Measurements from ENCODE around the gene PTCSC3.

Gene PTCSC3

DNA sequence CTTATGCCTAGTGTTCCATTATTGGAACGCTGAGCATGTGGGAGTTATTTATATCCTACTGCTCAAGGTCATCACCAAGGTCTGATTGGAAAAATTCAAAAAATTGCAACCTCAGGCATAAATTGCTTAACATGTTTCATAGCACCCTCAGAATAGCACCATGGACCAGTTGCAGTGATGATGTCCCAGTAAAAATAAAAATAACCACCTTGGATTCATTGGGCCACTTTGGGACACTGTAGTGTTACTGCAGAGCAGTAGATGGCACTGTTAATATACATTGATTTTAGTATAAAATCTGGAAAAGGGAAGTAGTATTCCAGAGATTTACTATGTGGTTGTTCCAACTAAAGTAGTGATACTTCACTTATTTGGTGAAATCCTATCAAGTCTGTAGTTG, 31.0 kb upstream of the PTCSC3 start:
- Histone ChIP-seq H3K27me3 (ENCODE audit: low read depth) (peaks cover 17% of the 10 kb centered on the region), H3K4me3 (no peak overlapping the region), H3K4me1 (no peaks in the 10 kb centered on the region), H3K9me3 (no peaks in the 10 kb centered on the region), H3K36me3 (replicated peaks) (no peaks in the 10 kb centered on the region)
- in situ Hi-C loops (cut with MboI; ENCODE audit: low sequenced_read_pairs): no loop called here
- DNase-seq (ENCODE audit: low spot score in 2 of 2): peak in 1 of 2 experiments; percentile 54

DNA sequence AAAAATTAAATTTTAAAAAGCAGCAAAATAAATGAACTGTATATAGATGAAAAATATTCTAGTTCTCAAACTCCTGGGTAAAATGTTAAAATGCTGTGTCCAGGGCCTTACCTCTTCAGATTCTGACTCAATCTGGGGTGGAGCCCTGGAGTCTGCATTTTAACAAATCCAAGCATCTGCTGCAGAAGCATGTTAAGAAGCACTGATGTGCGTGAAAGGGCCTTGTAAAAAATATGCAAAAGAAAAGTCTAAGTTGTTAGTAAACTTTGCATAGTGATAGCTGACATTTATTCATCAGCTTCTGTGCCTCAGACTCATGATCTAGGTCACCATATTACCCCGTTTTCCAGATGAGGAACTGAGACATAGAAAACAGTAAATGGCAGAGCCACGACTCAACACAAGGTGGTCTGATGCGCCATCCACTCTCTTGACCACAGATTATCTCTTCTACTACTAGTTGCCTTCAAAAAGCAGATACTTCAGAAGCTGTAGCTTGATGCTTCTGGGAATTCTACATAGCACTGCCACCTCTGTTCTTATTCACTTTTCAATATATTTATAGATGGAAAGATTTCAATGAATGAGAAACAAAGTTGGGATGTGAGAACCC, 28.0 kb upstream of the PTCSC3 start:
- H3K36me3 ChIP-seq (replicated peaks): no peaks in the 10 kb centered on the region
- peaks cover 28% of the 10 kb centered on the region for H3K27me3 ChIP-seq (ENCODE audit: low read depth)
- no peaks in the 10 kb centered on the region for H3K9me3 ChIP-seq
- in situ Hi-C loops (cut with MboI; ENCODE audit: low sequenced_read_pairs): no loop called here
- DNase-seq (ENCODE audit: low spot score in 2 of 2): no peak
- no peak overlapping the region for H3K4me3 ChIP-seq
- H3K4me1 ChIP-seq: no peaks in the 10 kb centered on the region

DNA sequence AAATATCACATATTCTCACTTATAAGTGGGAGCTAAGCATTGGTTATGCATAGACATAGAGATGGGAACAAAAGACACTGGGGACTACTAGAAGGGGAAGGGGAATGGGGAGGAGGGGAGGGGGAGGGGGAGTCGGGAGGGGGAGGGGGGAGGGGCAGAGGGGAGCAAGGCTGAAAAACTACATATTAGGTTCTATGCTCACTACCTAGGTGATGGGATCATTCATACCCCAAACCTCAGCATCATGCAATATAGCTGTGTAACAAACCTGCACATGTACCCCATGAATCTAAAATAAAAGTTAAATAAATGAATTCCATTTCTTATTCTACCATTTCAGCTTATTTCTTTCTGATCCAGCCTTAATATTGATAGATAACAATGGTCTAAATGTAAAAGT, 21.9 kb upstream of the PTCSC3 start:
- in situ Hi-C loops (cut with MboI; ENCODE audit: low sequenced_read_pairs): no loop called here

DNA sequence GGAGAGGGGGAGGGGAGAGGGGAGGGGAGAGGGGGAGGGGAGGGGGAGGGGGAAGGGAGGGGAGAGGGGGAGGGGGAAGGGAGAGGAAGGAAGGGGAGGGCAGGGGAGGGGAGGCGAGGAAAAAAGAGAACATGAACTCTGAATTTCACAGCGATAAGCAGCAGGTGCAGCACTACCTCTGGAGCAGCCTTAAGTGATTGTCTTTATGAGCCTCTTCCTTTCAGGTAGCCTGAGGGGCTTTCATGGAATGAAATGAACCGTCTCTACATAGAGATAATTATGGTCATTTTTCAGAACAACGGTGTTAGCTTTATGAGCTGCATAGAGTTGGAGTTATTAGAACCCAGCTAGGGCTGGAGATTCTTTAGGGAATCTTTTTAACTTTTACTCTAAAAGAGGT, 18.1 kb upstream of the PTCSC3 start:
- in situ Hi-C loops (cut with MboI; ENCODE audit: low sequenced_read_pairs): no loop called here
- Histone ChIP-seq H3K4me1 (peaks cover 5% of the 10 kb centered on the region), H3K4me3 (no peak overlapping the region), H3K27me3 (ENCODE audit: low read depth) (peaks cover 37% of the 10 kb centered on the region), H3K36me3 (replicated peaks) (no peaks in the 10 kb centered on the region), H3K9me3 (no peaks in the 10 kb centered on the region)
- DNase-seq (ENCODE audit: low spot score in 2 of 2): no peak

More for the DNA sequence above, 21.9 kb upstream of the PTCSC3 start:
- H3K9me3 ChIP-seq: no peaks in the 10 kb centered on the region
- peaks cover 30% of the 10 kb centered on the region for H3K27me3 ChIP-seq (ENCODE audit: low read depth)
- no peaks in the 10 kb centered on the region for H3K4me1 ChIP-seq
- H3K4me3 ChIP-seq: no peak overlapping the region
- no peaks in the 10 kb centered on the region for H3K36me3 ChIP-seq (replicated peaks)
- no peak for DNase-seq (ENCODE audit: low spot score in 2 of 2)

DNA sequence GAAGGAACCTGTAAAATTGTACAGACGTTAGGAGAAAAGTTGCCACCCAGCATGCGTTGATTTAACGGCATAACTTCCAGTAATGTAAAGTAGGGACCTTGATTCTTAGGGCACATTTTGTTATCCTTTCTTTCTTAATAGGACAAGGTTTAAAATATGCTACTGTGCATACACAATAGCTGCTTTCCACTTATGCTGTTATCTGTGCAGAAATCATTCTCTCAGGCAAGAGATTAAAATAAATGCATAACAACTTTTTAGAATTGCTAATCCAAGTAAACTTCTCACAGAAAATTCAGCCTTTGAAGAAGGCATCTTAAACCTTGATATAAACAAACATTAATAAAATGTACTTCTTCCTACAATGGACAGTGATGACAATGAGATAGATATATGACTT, 16.0 kb upstream of the PTCSC3 start:
- H3K27me3 ChIP-seq (ENCODE audit: low read depth): peaks cover 29% of the 10 kb centered on the region
- peak in 1 of 2 experiments; percentile 78 for DNase-seq (ENCODE audit: low spot score in 2 of 2)
- in situ Hi-C loops (cut with MboI; ENCODE audit: low sequenced_read_pairs): no loop called here
- no peaks in the 10 kb centered on the region for H3K36me3 ChIP-seq (replicated peaks)
- peaks cover 5% of the 10 kb centered on the region for H3K4me1 ChIP-seq
- H3K4me3 ChIP-seq: no peak overlapping the region
- no peaks in the 10 kb centered on the region for H3K9me3 ChIP-seq

DNA sequence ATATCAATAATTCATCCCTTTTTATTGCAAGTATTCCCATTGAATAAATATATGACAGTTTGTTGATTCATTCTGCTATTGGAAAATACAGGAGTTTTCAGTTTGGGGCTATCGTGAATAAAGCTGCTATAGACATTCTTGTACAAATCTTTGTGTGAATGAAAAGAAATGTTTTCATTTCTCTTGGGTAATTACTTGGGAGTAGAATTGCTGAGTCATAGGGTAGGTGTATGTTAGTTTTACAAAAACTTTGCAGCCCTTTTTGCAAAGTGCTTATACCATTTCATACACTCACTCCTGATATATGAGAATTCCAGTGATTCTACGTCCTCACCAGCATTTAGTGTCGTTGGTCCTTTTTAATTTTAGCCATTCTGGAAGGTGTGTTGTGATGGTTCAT, 6.9 kb upstream of the PTCSC3 start:
- in situ Hi-C loops (cut with MboI; ENCODE audit: low sequenced_read_pairs): no loop called here
- no peak overlapping the region for H3K4me3 ChIP-seq
- no peaks in the 10 kb centered on the region for H3K4me1 ChIP-seq
- H3K36me3 ChIP-seq (replicated peaks): no peaks in the 10 kb centered on the region
- DNase-seq (ENCODE audit: low spot score in 2 of 2): no peak
- no peaks in the 10 kb centered on the region for H3K9me3 ChIP-seq
- no peaks in the 10 kb centered on the region for H3K27me3 ChIP-seq (ENCODE audit: low read depth)

DNA sequence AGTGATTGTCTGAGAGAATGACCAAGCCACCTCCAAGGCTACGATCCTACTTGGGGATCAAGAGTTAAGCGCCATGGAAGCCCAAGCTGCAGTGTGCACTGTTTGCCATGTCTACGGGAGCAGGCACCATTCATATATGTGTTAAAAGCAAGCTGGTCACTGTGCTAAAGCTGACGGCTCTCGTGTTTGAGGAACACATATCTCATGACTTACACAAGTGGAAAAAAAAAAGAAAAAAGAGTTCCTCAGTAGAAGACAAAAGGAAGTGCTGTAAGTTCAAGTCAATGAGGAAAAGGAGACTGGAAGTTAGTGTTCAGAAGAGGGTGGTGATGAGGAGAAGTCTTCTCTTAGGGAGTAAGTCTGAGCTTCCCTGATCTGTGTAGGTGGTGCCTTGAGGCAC, 4.9 kb upstream of the PTCSC3 start:
- in situ Hi-C loops (cut with MboI; ENCODE audit: low sequenced_read_pairs): no loop called here
- DNase-seq (ENCODE audit: low spot score in 2 of 2): no peak
- no peaks in the 10 kb centered on the region for H3K27me3 ChIP-seq (ENCODE audit: low read depth)
- no peaks in the 10 kb centered on the region for H3K9me3 ChIP-seq
- H3K4me3 ChIP-seq: no peak overlapping the region
- H3K4me1 ChIP-seq: no peaks in the 10 kb centered on the region
- H3K36me3 ChIP-seq (replicated peaks): no peaks in the 10 kb centered on the region

DNA sequence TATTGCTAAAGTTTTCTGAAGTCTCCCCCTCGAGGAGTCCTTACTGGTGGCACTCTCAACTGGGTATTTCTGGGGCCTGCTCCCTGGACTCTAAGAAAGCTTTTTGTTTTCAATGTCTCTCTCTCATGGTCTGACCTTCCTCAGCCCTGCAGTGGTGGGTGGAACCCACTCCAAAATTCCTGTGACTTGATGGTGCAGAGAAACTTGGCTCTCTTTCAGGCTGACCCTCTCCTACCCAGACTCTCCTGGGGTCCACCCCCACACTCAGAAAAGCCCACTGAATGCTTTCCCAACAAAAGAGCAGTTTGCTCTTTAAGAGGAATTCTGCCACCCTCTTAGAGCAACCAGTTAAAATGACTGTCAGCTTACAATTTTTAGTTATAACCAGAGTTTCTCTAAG, 967 bp upstream of the PTCSC3 start:
- Histone ChIP-seq H3K36me3 (replicated peaks) (no peaks in the 10 kb centered on the region), H3K9me3 (no peaks in the 10 kb centered on the region), H3K4me1 (no peaks in the 10 kb centered on the region), H3K27me3 (ENCODE audit: low read depth) (0 out of 2 replicates have a peak, but pooled peaks cover 3% of the 10 kb centered on the region), H3K4me3 (no peak overlapping the region)
- in situ Hi-C loops (cut with MboI; ENCODE audit: low sequenced_read_pairs): no loop called here
- DNase-seq (ENCODE audit: low spot score in 2 of 2): no peak

DNA sequence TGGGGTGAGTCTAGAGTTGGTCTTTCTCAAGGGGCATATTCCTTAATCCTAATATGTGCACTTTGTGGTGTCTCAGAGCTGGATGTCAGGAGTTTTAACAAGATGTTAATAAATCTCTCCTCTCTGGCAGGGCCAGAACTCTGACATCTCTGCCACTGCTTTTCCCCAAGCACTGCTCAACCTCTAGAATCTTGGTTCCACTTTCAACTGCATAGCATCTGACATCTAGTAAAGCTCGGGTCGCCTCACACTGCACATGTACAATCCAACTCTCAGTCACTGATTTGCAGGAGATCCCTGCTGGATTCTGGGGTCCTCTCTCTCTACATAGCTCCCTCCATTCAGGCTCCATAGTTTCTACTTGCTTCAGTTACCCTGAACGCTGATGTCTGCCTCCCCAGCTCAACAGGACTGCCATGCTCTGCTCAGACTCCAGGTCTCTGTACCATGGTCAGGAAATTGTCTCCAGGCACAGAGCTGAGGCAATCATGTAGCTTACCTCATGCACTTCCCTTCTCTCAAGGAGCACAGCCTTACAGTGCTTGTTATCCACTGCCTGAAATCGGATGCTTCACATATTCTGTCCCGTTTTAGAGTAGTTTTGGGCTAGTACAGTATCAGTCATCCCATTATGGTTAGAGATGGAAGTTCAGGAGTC, 1.6 kb downstream of the PTCSC3 start:
- Histone ChIP-seq H3K9me3 (no peaks in the 10 kb centered on the region), H3K4me3 (no peak overlapping the region), H3K36me3 (replicated peaks) (no peaks in the 10 kb centered on the region), H3K4me1 (peaks cover 9% of the 10 kb centered on the region), H3K27me3 (ENCODE audit: low read depth) (0 out of 2 replicates have a peak, but pooled peaks cover 3% of the 10 kb centered on the region)
- in situ Hi-C loops (cut with MboI; ENCODE audit: low sequenced_read_pairs): no loop called here
- no peak for DNase-seq (ENCODE audit: low spot score in 2 of 2)

DNA sequence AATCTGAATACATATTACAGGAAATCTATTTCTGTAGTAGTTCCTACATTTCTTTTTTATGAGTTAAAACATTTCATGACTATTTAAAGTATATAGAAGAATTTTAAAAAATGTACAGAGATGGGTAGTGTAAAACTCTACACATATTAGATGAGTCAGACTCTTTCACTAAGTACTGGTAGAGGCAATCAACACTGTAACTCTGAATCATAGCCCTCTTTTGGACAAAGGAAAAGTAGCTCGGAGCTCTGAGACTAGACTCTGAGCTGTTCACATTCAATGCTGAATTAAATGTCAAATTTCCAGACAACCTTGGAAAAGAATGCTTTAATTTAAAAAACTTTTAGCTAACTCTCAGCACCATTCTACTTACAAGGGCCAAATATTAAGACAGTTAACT, 3.4 kb downstream of the PTCSC3 start:
- no peak for DNase-seq (ENCODE audit: low spot score in 2 of 2)
- no peaks in the 10 kb centered on the region for H3K36me3 ChIP-seq (replicated peaks)
- no peak overlapping the region for H3K4me3 ChIP-seq
- no peaks in the 10 kb centered on the region for H3K9me3 ChIP-seq
- 0 out of 2 replicates have a peak, but pooled peaks cover 3% of the 10 kb centered on the region for H3K27me3 ChIP-seq (ENCODE audit: low read depth)
- H3K4me1 ChIP-seq: peaks cover 9% of the 10 kb centered on the region
- in situ Hi-C loops (cut with MboI; ENCODE audit: low sequenced_read_pairs): no loop called here

DNA sequence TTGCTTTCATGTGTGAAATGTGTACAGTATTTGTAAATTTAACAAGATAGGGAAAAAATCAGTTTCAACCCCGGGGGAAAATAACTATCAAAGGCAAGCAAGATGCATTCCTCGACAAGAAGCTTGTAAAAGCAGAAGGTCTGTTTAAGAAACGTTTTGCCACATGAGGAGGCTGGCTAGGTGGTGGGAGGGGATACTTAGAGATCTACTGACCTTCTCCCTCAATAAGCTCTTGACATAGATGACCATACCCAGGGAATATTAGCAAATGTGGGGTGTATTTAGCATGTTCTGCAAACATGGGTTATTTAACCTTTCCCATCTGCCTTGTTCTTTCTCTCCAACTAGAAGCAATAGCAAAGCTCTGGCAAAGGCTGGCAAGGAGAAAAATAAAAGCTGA, 4.9 kb downstream of the PTCSC3 start:
- H3K4me3 ChIP-seq: no peak overlapping the region
- H3K4me1 ChIP-seq: peaks cover 13% of the 10 kb centered on the region
- no peaks in the 10 kb centered on the region for H3K9me3 ChIP-seq
- in situ Hi-C loops (cut with MboI; ENCODE audit: low sequenced_read_pairs): no loop called here
- no peaks in the 10 kb centered on the region for H3K36me3 ChIP-seq (replicated peaks)
- DNase-seq (ENCODE audit: low spot score in 2 of 2): peak; percentile 38 to 74
- H3K27me3 ChIP-seq (ENCODE audit: low read depth): peaks cover 3% of the 10 kb centered on the region; the same call in 1 of the 2 replicates

DNA sequence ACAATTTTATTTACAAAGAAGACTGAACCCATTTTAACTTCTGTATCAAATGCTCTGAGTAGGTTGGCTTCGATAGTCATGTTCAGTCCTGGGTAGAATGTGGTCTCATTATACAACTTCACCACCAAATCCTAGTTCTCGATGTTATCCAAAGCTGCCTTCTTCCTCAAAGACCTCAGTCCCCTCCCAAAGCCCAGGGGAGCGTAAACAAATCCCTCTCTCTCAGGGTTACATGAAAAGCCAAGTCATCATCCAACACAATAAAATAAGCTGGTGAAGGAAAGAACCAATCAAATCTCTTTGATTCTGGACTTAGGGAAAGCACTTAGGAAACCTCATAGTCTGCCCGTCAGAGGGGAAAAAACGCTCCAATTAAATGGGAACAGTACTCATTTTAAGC, 9.1 kb downstream of the PTCSC3 start:
- Histone ChIP-seq H3K4me3 (no peak overlapping the region), H3K27me3 (ENCODE audit: low read depth) (peaks cover 7% of the 10 kb centered on the region), H3K36me3 (replicated peaks) (no peaks in the 10 kb centered on the region), H3K9me3 (no peaks in the 10 kb centered on the region), H3K4me1 (peaks cover 13% of the 10 kb centered on the region)
- DNase-seq (ENCODE audit: low spot score in 2 of 2): peak; percentile 42 to 46
- in situ Hi-C loops (cut with MboI; ENCODE audit: low sequenced_read_pairs): no loop called here

DNA sequence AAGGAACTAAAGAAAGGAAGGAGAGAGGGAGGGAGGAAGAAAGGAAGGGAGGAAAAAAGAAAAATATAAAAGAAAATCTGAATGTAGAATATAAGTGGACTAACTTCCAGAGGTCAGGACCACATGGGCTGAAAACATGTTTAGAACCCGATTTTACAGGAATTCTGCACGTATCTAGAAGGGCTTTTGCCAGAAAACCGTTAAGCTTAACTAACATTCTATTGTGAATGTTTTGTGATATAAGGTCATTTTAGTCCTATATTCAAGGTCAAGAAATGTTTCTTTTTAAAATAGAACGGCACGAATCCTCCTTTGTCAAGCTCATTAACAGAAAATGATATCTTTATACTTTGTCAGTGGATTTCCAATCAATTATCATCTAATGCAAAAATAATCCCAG, 13.1 kb downstream of the PTCSC3 start:
- Histone ChIP-seq H3K36me3 (replicated peaks) (no peaks in the 10 kb centered on the region), H3K4me1 (peaks cover 5% of the 10 kb centered on the region; the same call in 1 of the 2 replicates), H3K27me3 (ENCODE audit: low read depth) (peaks cover 7% of the 10 kb centered on the region), H3K4me3 (no peak overlapping the region), H3K9me3 (no peaks in the 10 kb centered on the region; the same call in 1 of the 2 replicates)
- in situ Hi-C loops (cut with MboI; ENCODE audit: low sequenced_read_pairs): no loop called here
- no peak for DNase-seq (ENCODE audit: low spot score in 2 of 2)

DNA sequence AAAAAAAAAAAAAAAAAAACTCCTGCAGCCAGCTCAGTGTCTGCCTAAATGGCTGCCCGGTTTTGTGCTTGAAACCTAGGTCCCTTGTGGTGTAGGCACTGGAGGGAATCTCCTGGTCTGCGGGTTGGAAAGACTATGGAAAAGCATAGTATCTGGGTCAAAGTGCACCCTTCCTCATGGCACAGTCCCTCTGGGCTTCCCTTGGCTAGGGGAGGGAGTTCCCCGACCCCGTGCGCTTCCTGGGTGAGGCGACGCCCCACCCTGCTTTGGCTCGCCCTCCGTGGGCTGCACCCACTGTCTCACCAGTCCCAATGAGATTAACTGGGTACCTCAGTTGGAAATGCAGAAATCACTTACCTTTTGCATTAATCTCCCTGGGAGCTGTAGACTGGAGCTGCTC, 14.3 kb downstream of the PTCSC3 start:
- in situ Hi-C loops (cut with MboI; ENCODE audit: low sequenced_read_pairs): no loop called here
- H3K9me3 ChIP-seq: no peaks in the 10 kb centered on the region; the same call in 1 of the 2 replicates
- no peak for DNase-seq (ENCODE audit: low spot score in 2 of 2)
- H3K27me3 ChIP-seq (ENCODE audit: low read depth): peaks cover 7% of the 10 kb centered on the region
- H3K36me3 ChIP-seq (replicated peaks): no peaks in the 10 kb centered on the region
- peaks cover under 1% of the 10 kb centered on the region; the same call in 1 of the 2 replicates for H3K4me1 ChIP-seq
- no peak overlapping the region for H3K4me3 ChIP-seq

Measured in HAP-1 (cell line).